A549 (cell line): Measurements from ENCODE around the gene XPR1. TPM values are rescaled to one million over a fixed set of nuclear protein-coding genes. Genes with fewer than 3 reads are reported as not detected.

ENCODE experiments used
- ATAC-seq, 2 experiments: fragments of 200-7000 bp in 1 of 2; fragments of >200 bp in 1 of 2; cut with Nextera tagmentation in 1 of 2; cut with Tn5 transposase in 1 of 2; 3 replicates each; pipeline versions ENCODE4 v1.8.0 to v1.9.1; 2018 to 2020; ENCODE audit warnings: mild to moderate bottlenecking in 1 of 2, moderate library complexity in 1 of 2
- CTCF ChIA-PET: fragments of 300-600 bp; sonication (Branson Sonifier 250); formaldehyde crosslinking; extraction: SDS; loops from one replicate; lab custom pipeline; 2021; ENCODE audit warnings: antibody characterized with exemption, inconsistent platforms; lab: Yijun Ruan, JAX
- POLR2A ChIA-PET: fragments of 350-600 bp; formaldehyde crosslinking; extraction: SDS; loops from one replicate; lab custom pipeline; 2021; ENCODE audit warnings: antibody characterized with exemption, inconsistent platforms; lab: Yijun Ruan, JAX
- DNase-seq, 2 experiments: peaks; one replicate each; pipeline versions ENCODE4 v3.0.0 to v3.0.0-alpha.2; 2011 to 2016; ENCODE audit warnings: low read depth in 1 of 2, low spot score in 1 of 2
- FAIRE-seq: peaks from 2 replicates; lab custom pipeline; 2011; peaks lifted over from hg19 to GRCh38; lab: Jason Lieb, UNC
- H3K27ac ChIP-seq, 2 experiments: fragments of >200 bp; sonication (Bioruptor Twin); formaldehyde crosslinking; 3 replicates each; pipeline ENCODE4 v1.5.1; 2016 to 2017
- H3K4me1 ChIP-seq: fragments of >200 bp; sonication (Bioruptor Twin); formaldehyde crosslinking; 3 replicates; pipeline ENCODE4 v1.6.1; 2016
- H3K4me2 ChIP-seq: fragments of >200 bp; sonication (Bioruptor Twin); formaldehyde crosslinking; 3 replicates; pipeline ENCODE4 v1.6.1; 2016
- H3K4me3 ChIP-seq: fragments of >200 bp; sonication (Bioruptor Twin); formaldehyde crosslinking; 3 replicates; pipeline ENCODE4 v1.5.1; 2016
- H3K9me3 ChIP-seq: fragments of >200 bp; sonication (Bioruptor Twin); formaldehyde crosslinking; 3 replicates; pipeline ENCODE4 v1.6.1; 2016
- BHLHE40 ChIP-seq: IDR thresholded peaks from 2 replicates; pipeline ENCODE4 v1.6.1; 2012; ENCODE audit warnings: low read depth, low read length, inconsistent platforms
- CEBPB ChIP-seq, 2 experiments: fragments of >200 bp in 1 of 2; sonication (Bioruptor Twin) in 1 of 2; formaldehyde crosslinking in 1 of 2; IDR thresholded peaks; 2 replicates each; pipeline ENCODE4 v1.6.1; 2012 to 2016
- EHF ChIP-seq: fragments of 250-450 bp; sonication (Bioruptor Pico); IDR thresholded peaks from 2 replicates; pipeline ENCODE4 v1.5.0; 2020; ENCODE audit warnings: mild to moderate bottlenecking
- ESRRA ChIP-seq: fragments of 150-350 bp; IDR thresholded peaks from 2 replicates; pipeline ENCODE4 v1.6.1; 2014; ENCODE audit warnings: mild to moderate bottlenecking, low read length, borderline replicate concordance
- FOSB ChIP-seq: fragments of 250-450 bp; sonication (Bioruptor Pico); IDR thresholded peaks from 2 replicates; pipeline ENCODE4 v1.5.0; 2020; ENCODE audit warnings: mild to moderate bottlenecking, moderate library complexity
- HOXB13 ChIP-seq: fragments of 250-450 bp; sonication (Bioruptor Pico); IDR thresholded peaks from 2 replicates; pipeline ENCODE4 v1.5.0; 2020; ENCODE audit warnings: low read depth, mild to moderate bottlenecking, moderate library complexity
- HOXB5 ChIP-seq: fragments of 250-450 bp; sonication (Bioruptor Pico); IDR thresholded peaks from 2 replicates; pipeline ENCODE4 v1.5.0; 2020; ENCODE audit warnings: mild to moderate bottlenecking, moderate library complexity
- JUN ChIP-seq, 2 experiments: fragments of >200 bp; sonication (Bioruptor Twin); formaldehyde crosslinking; IDR thresholded peaks; 2 replicates in 1 of 2; 3 replicates in 1 of 2; pipeline ENCODE4 v1.6.1; 2016 to 2017
- JUNB ChIP-seq: fragments of >200 bp; sonication (Bioruptor Twin); formaldehyde crosslinking; IDR thresholded peaks from 2 replicates; pipeline ENCODE4 v1.6.1; 2016
- NFE2L2 ChIP-seq: fragments of 150-350 bp; conservative IDR thresholded peaks from 2 replicates; pipeline ENCODE4 v1.6.1; 2014; ENCODE audit warnings: low read length
- NPAS2 ChIP-seq: fragments of 250-450 bp; sonication (Bioruptor Pico); IDR thresholded peaks from 2 replicates; pipeline ENCODE4 v1.8.0; 2022; ENCODE audit warnings: mild to moderate bottlenecking, moderate library complexity, borderline replicate concordance
- POLR2AphosphoS2 ChIP-seq: conservative IDR thresholded peaks from 2 replicates; pipeline ENCODE4 v1.6.1; 2012; ENCODE audit warnings: low read length, improper control_type of control experiment, inconsistent platforms
- RARB ChIP-seq: fragments of 250-450 bp; sonication (Bioruptor Pico); IDR thresholded peaks from 2 replicates; pipeline ENCODE4 v1.8.0; 2021; ENCODE audit warnings: mild to moderate bottlenecking, moderate library complexity
- SREBF2 ChIP-seq: fragments of 450-650 bp; IDR thresholded peaks from 2 replicates; pipeline ENCODE4 v1.6.1; 2014; ENCODE audit warnings: mild to moderate bottlenecking, moderate library complexity
- USF2 ChIP-seq: fragments of 450-650 bp; IDR thresholded peaks from 2 replicates; pipeline ENCODE4 v1.6.1; 2014; ENCODE audit warnings: antibody characterized with exemption
- WGBS: methylation state at CpG from one replicate; pipeline ENCODE4 v1.1.6; 2017; ENCODE audit errors: missing lambda C conversion rate; 5-methylcytosine and 5-hydroxymethylcytosine counted together
- polyA plus RNA-seq, 4 experiments: library from polyadenylated mRNA; depleted of rRNA in 3 of 4; stranded (reverse); fragments of >200 nt; fragmentation: RNase III in 1 of 4; extraction: RNeasy Plus Mini Kit Qiagen cat#74134 plus additional on column Dnase treatment in 1 of 4; gene quantifications; 2 replicates in 3 of 4; 3 replicates in 1 of 4; pipeline ENCODE4 v1.2.3, GENCODE V29; 2011 to 2017
- TF ChIP-seq, protein P1 (sequence below): IDR thresholded peaks from 2 replicates; pipeline ENCODE4 v1.6.1; 2012; ENCODE audit warnings: low read depth, borderline replicate concordance
- TF ChIP-seq, protein P2 (sequence below): fragments of 200-600 bp; sonication (generic); IDR thresholded peaks from 2 replicates; pipeline ENCODE4 v1.6.1; 2016; ENCODE audit warnings: antibody characterized with exemption, mild to moderate bottlenecking, moderate library complexity

The XPR1 gene
- polyA plus RNA-seq, 2 of the 4 experiments (the other 2 are of a cell fraction) = 37.5 to 86.1 TPM

DNA sequence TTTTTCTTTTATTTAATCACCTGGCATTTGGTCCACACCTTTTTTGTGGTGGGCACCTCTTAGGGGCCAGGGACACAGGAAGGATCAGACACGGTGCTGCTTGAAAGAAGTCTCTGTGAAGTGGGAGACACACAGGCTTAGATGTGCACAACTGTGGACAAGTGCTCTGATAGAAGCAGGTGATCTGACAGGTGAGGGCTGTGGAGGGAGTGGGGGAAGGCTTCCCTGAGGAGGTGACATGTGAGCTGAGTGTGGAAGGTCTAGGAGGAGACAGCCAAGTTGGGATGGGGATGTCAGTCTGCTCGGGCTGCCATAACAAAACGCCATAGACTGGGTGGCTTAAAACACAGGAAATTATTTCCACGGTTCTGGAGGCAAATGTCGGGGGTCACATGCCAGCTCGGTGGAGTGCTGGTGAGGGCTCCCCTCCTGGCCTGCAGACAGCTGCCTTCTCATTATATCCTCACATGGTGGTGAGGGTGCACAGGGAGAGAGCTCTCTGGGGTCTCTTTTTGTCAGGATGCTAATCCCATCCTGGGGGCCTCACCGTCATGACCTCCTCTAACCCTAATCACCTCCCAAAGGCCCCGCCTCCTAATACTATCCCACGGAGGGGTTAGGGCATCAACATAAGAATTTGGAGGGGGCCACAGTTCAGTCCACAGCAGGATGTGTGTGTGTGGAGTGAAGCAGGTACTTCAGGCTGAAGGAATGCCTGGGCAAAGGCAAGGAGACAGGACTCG, 275.7 kb downstream of the XPR1 start:
- Histone ChIP-seq H3K4me2 (no peak overlapping the region), H3K9me3 (no peaks in the 10 kb centered on the region), H3K27ac (no peak overlapping the region), H3K4me3 (no peak overlapping the region), H3K4me1 (peaks cover 10% of the 10 kb centered on the region; the same call in 2 of the 3 replicates)
- ChIA-PET CTCF (interaction anchor here (0.5 to 2.8 kb wide), 2 partner anchors 167 to 235 kb away, joined by 3 to 7 read pairs; no protein-coding TSS in a partner anchor), POLR2A (no interaction called here)
- TF ChIP-seq NPAS2 (CRISPR knock-in tag) (no peak), JUNB (no peak), BHLHE40 (no peak), CEBPB (IDR thresholded peaks at IDR 0.05) (no peak), POLR2AphosphoS2 (no peak), RARB (CRISPR knock-in tag) (no peak), SREBF2 (no peak), HOXB13 (CRISPR knock-in tag) (no peak), FOSB (CRISPR knock-in tag) (no peak), USF2 (no peak), HOXB5 (no peak), EHF (CRISPR knock-in tag) (no peak), ESRRA (no peak), JUN (IDR thresholded peaks at IDR 0.05) (no peak)
- TF ChIP-seq, protein P1, sequence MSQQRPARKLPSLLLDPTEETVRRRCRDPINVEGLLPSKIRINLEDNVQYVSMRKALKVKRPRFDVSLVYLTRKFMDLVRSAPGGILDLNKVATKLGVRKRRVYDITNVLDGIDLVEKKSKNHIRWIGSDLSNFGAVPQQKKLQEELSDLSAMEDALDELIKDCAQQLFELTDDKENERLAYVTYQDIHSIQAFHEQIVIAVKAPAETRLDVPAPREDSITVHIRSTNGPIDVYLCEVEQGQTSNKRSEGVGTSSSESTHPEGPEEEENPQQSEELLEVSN = no peak
- TF ChIP-seq, protein P2, sequence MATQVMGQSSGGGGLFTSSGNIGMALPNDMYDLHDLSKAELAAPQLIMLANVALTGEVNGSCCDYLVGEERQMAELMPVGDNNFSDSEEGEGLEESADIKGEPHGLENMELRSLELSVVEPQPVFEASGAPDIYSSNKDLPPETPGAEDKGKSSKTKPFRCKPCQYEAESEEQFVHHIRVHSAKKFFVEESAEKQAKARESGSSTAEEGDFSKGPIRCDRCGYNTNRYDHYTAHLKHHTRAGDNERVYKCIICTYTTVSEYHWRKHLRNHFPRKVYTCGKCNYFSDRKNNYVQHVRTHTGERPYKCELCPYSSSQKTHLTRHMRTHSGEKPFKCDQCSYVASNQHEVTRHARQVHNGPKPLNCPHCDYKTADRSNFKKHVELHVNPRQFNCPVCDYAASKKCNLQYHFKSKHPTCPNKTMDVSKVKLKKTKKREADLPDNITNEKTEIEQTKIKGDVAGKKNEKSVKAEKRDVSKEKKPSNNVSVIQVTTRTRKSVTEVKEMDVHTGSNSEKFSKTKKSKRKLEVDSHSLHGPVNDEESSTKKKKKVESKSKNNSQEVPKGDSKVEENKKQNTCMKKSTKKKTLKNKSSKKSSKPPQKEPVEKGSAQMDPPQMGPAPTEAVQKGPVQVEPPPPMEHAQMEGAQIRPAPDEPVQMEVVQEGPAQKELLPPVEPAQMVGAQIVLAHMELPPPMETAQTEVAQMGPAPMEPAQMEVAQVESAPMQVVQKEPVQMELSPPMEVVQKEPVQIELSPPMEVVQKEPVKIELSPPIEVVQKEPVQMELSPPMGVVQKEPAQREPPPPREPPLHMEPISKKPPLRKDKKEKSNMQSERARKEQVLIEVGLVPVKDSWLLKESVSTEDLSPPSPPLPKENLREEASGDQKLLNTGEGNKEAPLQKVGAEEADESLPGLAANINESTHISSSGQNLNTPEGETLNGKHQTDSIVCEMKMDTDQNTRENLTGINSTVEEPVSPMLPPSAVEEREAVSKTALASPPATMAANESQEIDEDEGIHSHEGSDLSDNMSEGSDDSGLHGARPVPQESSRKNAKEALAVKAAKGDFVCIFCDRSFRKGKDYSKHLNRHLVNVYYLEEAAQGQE = no peak
- DNase-seq (no peak), FAIRE-seq (no peak), ATAC-seq (no peak)
- 82% methylated on average over 10 of the region's 10 CpGs for WGBS

- peaks cover 10% of the 10 kb centered on the region; the same call in 2 of the 3 replicates for H3K4me1 ChIP-seq
- ATAC-seq (no peak; a peak in 1 of 6 replicates), FAIRE-seq (no peak), DNase-seq (no peak)
- TF ChIP-seq HOXB13 (CRISPR knock-in tag) (no peak), NFE2L2 (no peak), NPAS2 (CRISPR knock-in tag) (no peak)
- no peaks in the 10 kb centered on the region for H3K9me3 ChIP-seq
- POLR2A ChIA-PET = no interaction called here
- H3K4me3 ChIP-seq = no peak overlapping the region
- no peak overlapping the region for H3K27ac ChIP-seq
- CTCF ChIA-PET = interaction anchor here (2.8 kb wide), 1 partner anchor 234 kb away, joined by 7 read pairs; no protein-coding TSS in a partner anchor
- no peak overlapping the region for H3K4me2 ChIP-seq
- 78% methylated on average over 15 of the region's 15 CpGs for WGBS
These were observed 276.4 kb downstream of the XPR1 start for GRCh38 chr1:180908074-180908765.
